ENCODE results near the gene FOS.
A peak's percentile ranks its signal among the peaks of the same experiment; 100 is the strongest.

FOS gene

GRCh38 chr14:75277815-75278421 is 710 bp upstream of the FOS start:
- DNase-seq: peak; percentile 25

GRCh38 chr14:75279153-75279762 is 630 bp downstream of the FOS start:
- no peak for DNase-seq

GRCh38 chr14:75279763-75280290 is 1.2 kb downstream of the FOS start:
- DNase-seq: no peak

GRCh38 chr14:75280291-75280830 is 1.7 kb downstream of the FOS start:
- DNase-seq: no peak

GRCh38 chr14:75280831-75281653 is 2.4 kb downstream of the FOS start:
- no peak for DNase-seq

- no peak for DNase-seq
Measured at GRCh38 chr14:75281654-75282019, 3.0 kb downstream of the FOS start.

GRCh38 chr14:75282170-75282554 is 3.5 kb downstream of the FOS start:
- no peak for DNase-seq

GRCh38 chr14:75282555-75283161 is 4.0 kb downstream of the FOS start:
- peak; percentile 75 for DNase-seq

GRCh38 chr14:75283162-75283832 is 4.7 kb downstream of the FOS start:
- peak; percentile 87 for DNase-seq

GRCh38 chr14:75283833-75284563 is 5.4 kb downstream of the FOS start:
- DNase-seq: peak; percentile 76

GRCh38 chr14:75285331-75285730 is 6.7 kb downstream of the FOS start:
- no peak for DNase-seq

GRCh38 chr14:75286313-75286712 is 7.7 kb downstream of the FOS start:
- DNase-seq: no peak

GRCh38 chr14:75289840-75290388 is 11.3 kb downstream of the FOS start:
- no peak for DNase-seq

- no peak for DNase-seq
Measured at GRCh38 chr14:75290851-75291250, 12.2 kb downstream of the FOS start.

- DNase-seq: no peak
Measured at GRCh38 chr14:75291331-75291730, 12.7 kb downstream of the FOS start.

- DNase-seq: no peak
Measured at GRCh38 chr14:75292101-75292563, 13.5 kb downstream of the FOS start.

GRCh38 chr14:75292886-75293285 is 14.3 kb downstream of the FOS start:
- DNase-seq: no peak

- DNase-seq: peak; percentile 94
Measured at GRCh38 chr14:75293920-75294648, 15.5 kb downstream of the FOS start.

- no peak for DNase-seq
Measured at GRCh38 chr14:75294649-75295033, 16.0 kb downstream of the FOS start.

GRCh38 chr14:75295061-75295461 is 16.4 kb downstream of the FOS start:
- DNase-seq: peak; percentile 60
